MG63 (cell line): ENCODE measurements around the gene TBL2. TPM values are rescaled to one million over a fixed set of nuclear protein-coding genes. Genes with fewer than 3 reads are reported as not detected.
"Not testable (repeated sequence)": the region's sequence is repeated elsewhere in the genome, so short reads cannot be mapped to it uniquely, and the experiment has no call there.

Experiments used
- DNase-seq: peaks from one replicate; pipeline ENCODE4 v3.0.0-alpha.2; 2020
- H3K27me3 ChIP-seq: fragments of 250-450 bp; sonication (Bioruptor Pico); 2 replicates; pipeline ENCODE4 v1.5.1; 2020; ENCODE audit warnings: mild to moderate bottlenecking, moderate library complexity
- H3K36me3 ChIP-seq: fragments of 250-450 bp; sonication (Bioruptor Pico); 2 replicates; pipeline ENCODE4 v1.5.1; 2020; ENCODE audit warnings: mild to moderate bottlenecking, moderate library complexity
- H3K4me3 ChIP-seq: fragments of 250-450 bp; sonication (Bioruptor Pico); 2 replicates; pipeline ENCODE4 v1.5.1; 2020; ENCODE audit warnings: mild to moderate bottlenecking, moderate library complexity
- H3K9me3 ChIP-seq: fragments of 250-450 bp; sonication (Bioruptor Pico); 2 replicates; pipeline ENCODE4 v1.5.1; 2020; ENCODE audit warnings: mild to moderate bottlenecking, moderate library complexity
- total RNA-seq: library from RNA; depleted of rRNA; stranded (reverse); fragments of >200 nt; shearing (Covaris generic); gene quantifications from 2 replicates; pipeline ENCODE4 v1.2.3, GENCODE V29; 2014; ENCODE audit warnings: low replicate concordance; rRNA removed

Gene TBL2
- total RNA-seq, 1 experiment from 2014 or later, result 68.6 TPM

GRCh38 chr7:73526896-73527821, 51.2 kb downstream of the TBL2 start:
- Histone ChIP-seq H3K9me3 (no peaks in the 10 kb centered on the region), H3K36me3 (no peaks in the 10 kb centered on the region), H3K4me3 (no peak overlapping the region), H3K27me3 (no peaks in the 10 kb centered on the region)
- no peak for DNase-seq

GRCh38 chr7:73526158-73526494, 52.3 kb downstream of the TBL2 start:
- not testable (repeated sequence) for DNase-seq, H3K4me3 ChIP-seq, H3K36me3 ChIP-seq, H3K9me3 ChIP-seq, H3K27me3 ChIP-seq

GRCh38 chr7:73522105-73522872, 56.1 kb downstream of the TBL2 start, which contains the start of gene BAZ1B:
Gene BAZ1B, minus strand, starts transcription at chr7:73522293. Its CDS starts 360 bp downstream, at chr7:73521933.
- Histone ChIP-seq H3K36me3 (peaks cover 28% of the 10 kb centered on the region), H3K4me3 (peak within 1 kb of the TSS; percentile 69), H3K27me3 (no peaks in the 10 kb centered on the region), H3K9me3 (no peaks in the 10 kb centered on the region)
- DNase-seq, result peak; percentile 97

GRCh38 chr7:73521636-73522104, 56.7 kb downstream of the TBL2 start:
- Histone ChIP-seq H3K27me3 (no peaks in the 10 kb centered on the region), H3K9me3 (no peaks in the 10 kb centered on the region), H3K36me3 (peaks cover 32% of the 10 kb centered on the region), H3K4me3 (peak overlapping the region; percentile 69)
- peak; percentile 64 for DNase-seq

GRCh38 chr7:73520673-73521635, 57.4 kb downstream of the TBL2 start:
- no peak for DNase-seq
- Histone ChIP-seq H3K36me3 (peaks cover 36% of the 10 kb centered on the region), H3K27me3 (no peaks in the 10 kb centered on the region), H3K9me3 (no peaks in the 10 kb centered on the region), H3K4me3 (peak overlapping the region; percentile 69)

GRCh38 chr7:73519867-73520672, 58.3 kb downstream of the TBL2 start:
- peaks cover 42% of the 10 kb centered on the region for H3K36me3 ChIP-seq
- peak overlapping the region; percentile 69 for H3K4me3 ChIP-seq
- peak; percentile 17 for DNase-seq
- H3K9me3 ChIP-seq, result no peaks in the 10 kb centered on the region
- no peaks in the 10 kb centered on the region for H3K27me3 ChIP-seq

- Histone ChIP-seq H3K27me3 (no peaks in the 10 kb centered on the region), H3K9me3 (no peaks in the 10 kb centered on the region), H3K36me3 (peaks cover 53% of the 10 kb centered on the region), H3K4me3 (no peak overlapping the region; the same call in 1 of the 2 replicates)
- DNase-seq, result no peak
Observed at GRCh38 chr7:73518470-73518869, 59.9 kb downstream of the TBL2 start.

Other genes starting within 250 kb of the TBL2 start
- gene FZD9, start 144.8 kb downstream of the TBL2 start, total RNA-seq, result 0.32 and 0.79 TPM in 2 replicates
- gene BAZ1B, start 56.3 kb downstream of the TBL2 start, total RNA-seq, result 44.6 and 67.4 TPM in 2 replicates
- gene BCL7B, start 20.9 kb downstream of the TBL2 start, total RNA-seq, result 31.6 and 33.3 TPM in 2 replicates
- not detected in 2 replicates for gene MLXIPL, start 45.9 kb upstream of the TBL2 start, total RNA-seq
- gene VPS37D, start 89.3 kb upstream of the TBL2 start, total RNA-seq, result 1.4 and 2.6 TPM in 2 replicates
- 5.6 and 6.8 TPM in 2 replicates for gene DNAJC30, start 104.9 kb upstream of the TBL2 start, total RNA-seq
- gene BUD23, start 105.0 kb upstream of the TBL2 start, total RNA-seq, result 88.8 and 104 TPM in 2 replicates
- gene STX1A, start 141.1 kb upstream of the TBL2 start, total RNA-seq, result 3.8 and 7.8 TPM in 2 replicates
- gene ABHD11, start 160.2 kb upstream of the TBL2 start, total RNA-seq, result 5.0 and 16.7 TPM in 2 replicates
- gene CLDN3, start 191.7 kb upstream of the TBL2 start, total RNA-seq, result not detected in 2 replicates